Stimulated activated CD8-positive, alpha-beta memory T cell treated with anti-CD3 and anti-CD28 coated beads, Interleukin-15, amount 100 ng/mL, for 24 hours (primary cell): ENCODE measurements around the gene OR13C5.
"Not testable (repeated sequence)": the region's sequence is repeated elsewhere in the genome, so short reads cannot be mapped to it uniquely, and the experiment has no call there.

ENCODE experiments used
- DNase-seq: peaks from one replicate; pipeline ENCODE4 v3.0.0-alpha.2; 2020; ENCODE audit warnings: low read depth

Gene OR13C5

GRCh38 chr9:104599313-104599712 lies at the start of gene OR13C5:
TSS of gene OR13C5 (minus strand) at chr9:104599413. CDS start at chr9:104599413, 0 bp downstream.
- DNase-seq, result not testable (repeated sequence)

DNA sequence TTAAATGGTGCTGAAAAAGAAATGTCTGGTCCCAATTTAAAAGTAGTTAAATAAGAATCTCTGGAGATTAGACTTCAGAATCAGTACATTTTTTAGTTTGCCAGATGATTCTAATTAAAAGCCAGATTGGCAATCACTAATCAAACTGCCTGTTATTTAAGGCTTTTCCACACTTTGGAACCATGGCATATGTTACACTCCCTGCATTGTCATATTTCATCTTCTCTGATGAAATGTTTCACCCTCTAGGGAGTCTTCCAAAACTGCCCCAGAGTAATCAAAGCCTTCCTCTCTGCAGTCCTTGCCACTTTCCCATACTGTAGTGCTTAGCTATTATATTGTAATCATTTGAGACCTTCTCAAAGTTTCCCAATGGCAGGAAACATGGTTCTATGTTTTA lies 36.2 kb upstream of the OR13C5 start:
- DNase-seq, result no peak

GRCh38 chr9:104633976-104634520 lies 34.8 kb upstream of the OR13C5 start:
- no peak for DNase-seq

- not testable (repeated sequence) for DNase-seq
These were observed 26.8 kb upstream of the OR13C5 start for GRCh38 chr9:104625964-104626363.

- DNase-seq, result no peak
These were observed 18.9 kb upstream of the OR13C5 start, which contains the start of gene OR13C9 for GRCh38 chr9:104618104-104618503. TSS of gene OR13C9 (minus strand) at chr9:104618204. CDS start at chr9:104618204, 0 bp downstream.

DNA sequence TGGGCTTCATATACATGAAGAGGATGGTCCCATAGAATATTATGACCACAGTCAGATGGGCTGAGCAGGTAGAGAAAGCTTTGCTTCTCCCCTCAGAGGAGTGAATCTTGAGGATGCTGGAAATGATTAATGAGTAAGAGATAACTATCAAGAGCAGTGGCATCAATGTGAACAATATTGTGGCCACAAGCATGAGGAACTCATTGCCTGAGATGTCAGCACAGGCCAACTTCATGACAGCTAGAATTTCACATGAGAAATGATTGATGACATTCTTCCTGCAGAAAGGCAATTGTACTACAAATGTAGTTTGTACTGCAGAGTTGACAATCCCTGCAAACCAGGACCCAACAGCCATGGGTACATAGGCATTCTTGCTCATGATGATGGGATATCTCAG lies 18.2 kb upstream of the OR13C5 start:
- no peak for DNase-seq

DNA sequence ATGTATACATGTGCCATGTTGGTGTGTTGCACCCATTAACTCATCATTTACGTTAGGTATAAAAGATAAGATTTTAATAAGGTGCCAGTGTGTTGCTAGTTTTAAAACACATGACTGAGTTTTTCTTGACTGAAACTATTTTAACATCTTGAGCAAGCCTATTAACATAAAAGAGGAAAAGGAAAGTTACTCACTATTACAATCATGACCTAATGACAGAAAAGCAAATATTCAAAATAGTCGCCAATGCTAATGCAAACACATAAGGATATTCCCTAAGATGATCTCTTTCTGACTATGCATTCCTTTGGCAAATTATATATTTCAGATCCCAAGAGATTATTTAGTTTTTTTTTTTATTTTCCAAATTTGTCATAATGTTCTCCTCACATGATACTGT lies 12.0 kb upstream of the OR13C5 start:
- no peak for DNase-seq

DNA sequence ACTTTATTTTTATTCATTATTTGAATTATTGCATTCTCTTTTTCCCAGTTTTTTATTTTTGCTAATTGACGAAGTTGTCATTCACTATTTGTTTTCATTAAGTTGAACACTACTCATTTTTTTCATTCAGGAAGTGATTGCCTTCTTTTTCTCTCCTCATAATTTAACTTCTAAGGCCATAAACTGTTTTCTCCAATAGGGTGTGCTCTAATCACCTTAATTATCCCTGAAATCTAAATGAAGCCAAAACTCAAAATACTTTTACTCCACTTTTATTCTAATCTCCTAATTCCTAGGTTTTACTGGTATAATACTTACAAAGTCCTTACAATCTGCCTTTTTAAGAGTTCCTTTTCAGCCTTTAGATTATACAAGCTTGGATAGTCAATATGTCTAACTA lies 9.1 kb upstream of the OR13C5 start:
- DNase-seq, result no peak

DNA sequence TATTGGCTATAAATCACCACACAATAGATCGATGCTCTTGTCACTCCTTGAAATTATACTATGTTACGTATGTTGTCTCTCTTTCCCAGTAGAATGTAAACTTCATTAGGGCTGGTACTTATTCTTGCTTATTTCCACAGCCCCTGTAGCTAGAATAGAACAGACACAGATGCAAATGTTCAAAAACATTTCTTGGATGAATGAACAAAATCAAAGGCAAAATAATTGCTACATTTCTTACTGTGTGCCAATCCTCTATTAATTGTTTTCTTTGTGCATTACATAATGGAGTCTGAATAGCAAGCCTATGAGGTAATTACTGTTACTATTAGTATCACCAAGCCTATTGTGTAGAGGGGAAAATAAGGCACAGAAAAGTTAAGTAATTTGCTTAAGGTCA lies 6.9 kb upstream of the OR13C5 start:
- DNase-seq, result no peak

GRCh38 chr9:104605527-104605926 lies 6.3 kb upstream of the OR13C5 start, which contains the start of gene OR13C2:
TSS of gene OR13C2 (minus strand) at chr9:104605627. CDS start at chr9:104605627, 0 bp downstream.
- not testable (repeated sequence) for DNase-seq

DNA sequence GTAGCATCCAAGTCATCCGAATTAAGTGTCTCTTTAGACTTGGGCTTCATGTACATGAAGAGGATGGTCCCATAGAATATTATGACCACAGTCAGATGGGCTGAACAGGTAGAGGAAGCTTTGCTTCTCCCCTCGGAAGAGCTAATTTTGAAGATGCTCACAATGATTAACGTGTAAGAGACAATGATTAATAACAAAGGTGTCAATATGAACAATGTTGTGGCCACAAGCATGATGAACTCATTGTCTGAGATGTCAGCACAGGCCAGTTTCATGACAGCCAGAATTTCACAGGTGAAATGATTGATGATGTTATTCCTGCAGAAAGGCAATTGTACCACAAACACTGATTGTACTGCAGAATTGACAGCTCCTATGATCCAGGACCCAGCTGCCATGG lies 5.6 kb upstream of the OR13C5 start:
- DNase-seq, result no peak

GRCh38 chr9:104598749-104599148 lies 464 bp downstream of the OR13C5 start:
- not testable (repeated sequence) for DNase-seq

DNA sequence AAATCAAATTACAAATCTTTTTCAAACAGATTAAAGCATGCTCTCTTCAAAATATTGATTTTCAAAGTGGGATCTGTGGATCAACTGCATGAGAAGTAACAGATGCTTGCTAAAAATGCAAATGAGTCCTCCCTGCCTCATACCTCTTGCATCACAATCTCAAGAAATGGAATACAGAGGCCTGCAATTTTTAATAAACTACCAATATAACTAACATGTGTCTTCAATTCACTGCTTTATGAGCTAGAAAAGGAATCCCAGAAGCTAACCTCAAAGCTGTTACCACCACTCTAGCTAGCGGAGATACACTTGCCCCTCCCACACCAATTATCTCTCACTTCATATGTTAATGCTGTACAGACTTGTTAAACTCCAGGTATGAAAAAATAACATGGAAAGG lies 9.6 kb downstream of the OR13C5 start:
- DNase-seq, result no peak

- DNase-seq, result no peak
These were observed 12.6 kb downstream of the OR13C5 start for GRCh38 chr9:104586496-104587180.

- DNase-seq, result no peak
These were observed 18.7 kb downstream of the OR13C5 start for GRCh38 chr9:104580562-104580961.

DNA sequence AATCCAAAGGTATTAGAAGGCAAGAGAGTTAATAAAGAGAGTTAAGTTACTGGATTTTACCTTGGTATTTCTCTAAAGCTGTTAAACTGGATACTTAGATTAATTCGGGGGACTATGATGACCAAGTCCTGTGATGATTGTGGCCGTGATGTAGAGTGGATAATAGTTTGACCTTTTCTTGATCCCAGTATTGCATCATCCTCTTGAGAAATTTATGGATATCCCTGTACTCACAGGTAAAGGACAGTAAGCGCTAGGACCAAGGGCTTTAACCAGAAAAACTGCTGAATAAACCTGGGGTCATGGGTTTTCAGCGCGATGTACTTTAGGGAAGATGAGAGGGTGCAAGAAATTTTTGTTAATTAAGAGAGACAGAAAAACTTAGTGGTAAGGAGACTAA lies 21.9 kb downstream of the OR13C5 start:
- no peak for DNase-seq

- no peak for DNase-seq
These were observed 23.8 kb downstream of the OR13C5 start for GRCh38 chr9:104575456-104575855.

DNA sequence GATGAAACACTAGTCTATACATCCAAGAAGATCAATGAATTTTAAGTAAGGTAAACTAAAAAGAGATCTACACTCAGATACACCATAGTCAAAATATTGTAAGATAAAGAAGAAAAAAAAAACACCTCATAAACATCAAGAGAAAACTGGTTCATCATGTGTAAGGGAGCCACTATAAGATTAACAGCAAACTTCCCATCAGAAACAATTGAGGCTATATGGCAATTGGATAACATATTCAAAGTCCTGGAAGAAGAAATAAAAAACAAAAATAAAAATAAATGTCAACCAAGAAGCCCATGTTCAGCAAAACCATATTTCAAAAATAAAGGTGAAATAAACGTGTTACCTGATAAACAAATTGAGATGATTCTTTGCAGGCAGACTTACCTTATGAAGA lies 26.6 kb downstream of the OR13C5 start:
- DNase-seq, result no peak

DNA sequence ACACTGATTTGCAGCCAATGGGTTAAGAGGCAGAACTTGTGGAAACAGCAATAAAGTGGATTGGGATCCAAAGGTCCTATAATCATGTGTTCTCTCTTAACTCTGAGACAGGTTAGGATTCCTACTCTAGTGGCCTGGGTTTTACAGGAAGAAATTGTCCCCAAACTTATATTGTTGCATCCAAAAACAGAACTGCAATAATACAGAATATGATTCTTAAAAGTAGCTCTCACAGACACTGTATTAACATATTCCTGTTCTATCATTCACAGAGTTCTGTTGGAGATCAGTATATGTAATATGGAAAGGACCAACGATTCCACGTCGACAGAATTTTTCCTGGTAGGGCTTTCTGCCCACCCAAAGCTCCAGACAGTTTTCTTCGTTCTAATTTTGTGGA lies 30.3 kb downstream of the OR13C5 start, which contains the start of gene OR13C8:
OR13C8 (plus strand) TSS at position 301 of the 400 bp plus-strand sequence; CDS start at position 301, 0 bp downstream.
- no peak for DNase-seq

DNA sequence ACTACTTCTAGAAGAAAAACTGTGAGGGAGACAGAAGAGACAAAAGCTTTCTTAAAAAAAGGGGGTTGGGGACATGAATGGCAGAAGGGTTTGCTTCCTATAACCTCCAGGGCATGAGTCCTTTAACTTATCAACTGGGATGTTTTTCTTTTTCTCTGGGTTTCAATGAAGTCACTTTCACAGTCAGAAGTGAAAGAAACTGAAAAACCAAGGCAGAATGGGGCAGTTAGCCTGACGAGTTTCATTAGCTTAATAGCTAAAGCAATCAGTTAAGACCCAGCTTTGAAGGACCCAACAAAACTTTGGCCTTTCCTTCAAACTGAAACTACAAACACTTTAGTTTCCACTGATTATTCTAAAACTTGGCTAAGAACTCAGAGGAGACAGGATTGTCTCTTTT lies 34.9 kb downstream of the OR13C5 start:
- no peak for DNase-seq

DNA sequence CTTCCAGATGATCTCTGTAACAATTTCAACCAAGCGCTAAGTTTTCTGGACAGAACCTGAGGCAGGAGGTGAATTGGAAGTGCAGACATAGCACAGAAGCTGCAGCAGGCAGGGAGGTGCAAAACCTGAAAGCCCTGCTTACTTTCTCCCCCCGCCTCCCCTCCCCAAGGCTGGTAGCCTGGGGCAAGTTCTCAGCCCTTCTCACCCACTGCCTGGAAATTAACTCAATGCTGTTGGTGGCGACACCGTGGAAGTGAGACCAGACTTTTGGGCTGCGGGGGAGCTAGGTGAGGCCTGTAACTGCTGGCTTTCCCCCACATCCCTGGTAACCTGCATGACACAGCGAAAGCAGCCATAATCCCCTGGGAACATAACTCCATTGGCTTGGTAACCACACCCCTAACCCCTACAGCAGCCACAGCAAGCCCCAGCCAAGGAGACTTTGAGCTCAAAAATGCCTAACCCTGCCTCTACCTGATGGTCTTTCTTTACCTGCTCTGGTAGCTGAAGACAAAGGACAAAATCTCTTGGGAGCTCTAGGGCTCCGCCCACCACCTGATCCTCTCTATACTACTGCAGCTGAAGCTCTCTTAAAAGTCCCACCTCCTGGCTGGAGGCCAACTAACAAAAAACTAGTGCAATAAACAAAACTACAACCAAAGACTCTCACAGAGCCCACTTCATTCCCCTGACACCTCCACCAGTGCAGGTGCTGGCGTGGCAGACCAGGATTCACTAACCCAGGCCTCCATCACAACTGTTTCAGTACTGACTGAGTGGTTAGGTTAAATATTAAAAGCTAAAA lies 42.2 kb downstream of the OR13C5 start:
- no peak for DNase-seq

- DNase-seq, result no peak
These were observed 43.7 kb downstream of the OR13C5 start for GRCh38 chr9:104555521-104555920.

GRCh38 chr9:104553261-104553660 lies 46.0 kb downstream of the OR13C5 start:
- DNase-seq, result no peak
